Activated CD8-positive, alpha-beta memory T cell treated with anti-CD3 and anti-CD28 coated beads, Interleukin-2, amount 50 U/mL, for 24 hours (primary cell): ENCODE data around the gene PATJ.
A peak's percentile ranks its signal among the peaks of the same experiment; 100 is the strongest.
"Not testable (repeated sequence)": the region's sequence is repeated elsewhere in the genome, so short reads cannot be mapped to it uniquely, and the experiment has no call there.

ENCODE experiments used
- DNase-seq: peaks from one replicate; pipeline ENCODE4 v3.0.0-alpha.2; 2020; ENCODE audit errors: extremely low read depth

PATJ gene

DNA sequence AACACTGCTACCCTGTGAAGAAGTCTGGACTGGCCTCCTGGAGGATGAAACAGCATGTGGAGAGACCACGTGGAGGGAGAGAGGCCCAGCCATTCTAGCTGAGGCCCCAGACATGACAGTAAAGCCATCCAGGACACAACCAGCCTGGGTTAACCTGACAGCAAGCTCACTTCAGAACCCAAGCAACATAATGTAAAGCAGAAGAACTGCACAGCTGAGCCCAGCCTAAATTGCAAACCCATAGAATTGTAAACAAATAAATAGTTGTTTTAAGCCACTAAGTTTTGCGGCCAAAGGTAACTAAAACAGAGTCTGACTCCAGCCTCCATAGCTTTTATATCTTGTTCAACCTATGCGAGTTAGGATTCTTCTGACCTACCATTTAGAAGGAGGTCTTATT, 355.2 kb downstream of the PATJ start:
- no peak for DNase-seq

DNA sequence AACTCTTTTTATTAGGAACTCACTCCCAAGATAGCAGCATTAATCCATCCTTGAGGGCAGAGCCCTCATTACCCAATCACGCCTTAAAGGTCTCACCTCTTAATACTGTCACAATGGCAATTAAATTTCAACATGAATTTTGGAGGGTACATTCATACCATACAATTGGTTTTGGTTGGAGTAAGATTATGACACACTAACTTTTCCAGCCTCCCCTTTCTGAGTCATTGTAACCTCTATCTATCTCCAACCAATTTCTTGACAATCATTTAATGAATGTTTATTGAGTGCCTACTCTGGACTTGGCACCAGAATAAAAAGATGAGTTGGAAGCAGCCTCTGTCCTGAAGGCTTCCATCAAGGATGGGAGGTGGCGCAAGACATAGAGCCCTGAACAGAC, 358.2 kb downstream of the PATJ start:
- DNase-seq = no peak

DNA sequence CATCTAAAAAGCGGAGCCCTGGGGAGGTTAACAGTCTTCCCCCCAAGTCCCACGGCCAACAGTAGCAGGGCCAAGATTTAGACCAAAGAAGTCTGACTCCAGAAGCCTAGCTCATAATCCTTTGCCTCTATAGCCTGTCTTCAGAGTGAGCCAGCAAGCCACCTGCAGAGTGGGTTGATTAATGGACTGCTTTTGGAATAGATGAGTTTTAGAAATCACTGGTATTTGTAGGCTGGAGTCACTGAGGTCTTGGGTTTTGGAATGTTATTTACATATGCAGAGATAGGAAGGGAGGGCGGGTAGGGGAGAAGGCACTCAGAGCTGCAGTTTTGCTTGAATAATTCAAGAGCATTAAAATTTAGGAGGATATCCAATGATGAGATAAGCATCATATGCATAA, 361.6 kb downstream of the PATJ start:
- no peak for DNase-seq

DNA sequence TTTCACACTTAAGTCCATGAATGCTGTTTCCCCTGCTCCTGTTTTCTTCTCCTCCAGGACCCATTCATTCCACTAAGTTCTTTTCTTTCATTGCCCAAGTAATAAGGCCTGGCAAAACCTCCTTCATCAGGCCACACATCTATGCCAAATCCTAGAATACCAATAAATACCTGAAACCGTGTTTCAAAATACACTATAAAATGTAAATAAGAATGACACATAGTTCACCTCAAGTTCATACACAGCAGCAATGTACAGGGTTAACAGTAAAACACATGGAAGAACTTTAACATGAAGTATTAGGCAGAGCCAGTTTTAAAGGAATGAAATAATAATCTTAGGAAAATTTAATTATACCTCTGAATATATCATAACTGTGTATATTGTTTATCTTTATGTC, 365.6 kb downstream of the PATJ start:
- no peak for DNase-seq

DNA sequence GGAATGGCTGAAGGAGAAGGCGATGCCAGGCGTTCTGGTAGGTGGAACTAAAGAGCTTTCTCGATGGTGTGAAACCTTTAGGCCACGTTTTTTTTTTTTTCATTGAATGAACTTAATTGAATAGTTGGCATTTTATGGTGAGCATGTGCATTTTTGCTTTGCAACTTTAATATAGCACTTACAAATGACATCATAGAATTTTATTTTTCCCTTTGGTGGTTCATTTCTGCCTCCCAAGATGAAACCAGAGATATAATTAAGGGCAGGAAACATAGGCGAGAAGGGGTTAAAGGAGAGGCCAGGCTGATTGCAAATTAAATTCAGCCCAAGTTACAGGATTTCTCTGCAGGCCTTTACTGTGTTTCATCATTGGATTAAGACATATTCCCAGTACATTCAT, 366.8 kb downstream of the PATJ start:
- no peak for DNase-seq

DNA sequence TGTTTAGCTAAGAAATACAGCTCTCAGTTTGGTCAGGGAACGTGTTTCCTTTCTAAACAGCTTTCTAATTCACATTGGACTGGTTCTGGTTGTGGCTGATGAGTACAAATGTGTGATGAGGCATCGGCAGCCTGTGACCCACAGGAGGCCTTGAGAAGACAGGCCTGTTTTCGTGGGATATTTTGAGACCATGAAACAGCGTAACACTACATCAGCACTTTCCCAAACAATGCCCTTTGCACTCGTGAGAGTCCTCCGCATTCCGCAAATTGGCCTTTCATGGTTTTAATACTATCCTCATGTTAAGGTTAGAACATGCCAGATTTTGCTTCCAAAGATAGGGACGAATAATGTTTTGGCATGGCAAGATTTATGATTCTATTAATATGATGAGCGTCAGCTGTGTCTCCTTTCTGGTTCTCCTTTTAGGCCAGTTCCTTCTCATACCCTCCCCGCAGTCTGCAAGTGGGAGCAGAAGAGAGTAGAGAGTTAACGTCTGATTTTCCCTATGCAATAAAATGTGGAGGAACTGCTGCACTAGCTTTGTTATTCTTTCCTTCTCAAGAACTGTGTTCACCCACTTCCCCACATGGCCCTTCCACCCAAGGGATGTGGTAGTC, 368.0 kb downstream of the PATJ start:
- no peak for DNase-seq

DNA sequence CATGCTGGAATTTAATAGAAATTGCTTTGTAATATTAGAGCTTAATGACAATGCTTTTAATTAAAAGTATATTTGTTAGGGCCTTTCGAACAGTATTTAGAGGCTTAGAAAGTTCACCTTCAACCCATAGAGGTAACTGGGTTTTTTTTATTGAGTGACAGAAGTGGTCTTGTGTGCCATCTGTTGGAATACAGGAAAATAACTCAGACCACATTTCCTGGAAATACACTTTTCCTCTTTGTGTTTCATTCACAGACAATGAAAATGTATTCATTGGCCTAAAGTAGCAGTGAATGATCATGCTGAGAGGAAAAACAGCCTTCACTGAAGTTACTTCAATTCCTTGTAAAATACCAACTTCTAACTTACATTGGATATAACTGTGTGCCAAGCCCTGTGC, 368.8 kb downstream of the PATJ start:
- DNase-seq = no peak

DNA sequence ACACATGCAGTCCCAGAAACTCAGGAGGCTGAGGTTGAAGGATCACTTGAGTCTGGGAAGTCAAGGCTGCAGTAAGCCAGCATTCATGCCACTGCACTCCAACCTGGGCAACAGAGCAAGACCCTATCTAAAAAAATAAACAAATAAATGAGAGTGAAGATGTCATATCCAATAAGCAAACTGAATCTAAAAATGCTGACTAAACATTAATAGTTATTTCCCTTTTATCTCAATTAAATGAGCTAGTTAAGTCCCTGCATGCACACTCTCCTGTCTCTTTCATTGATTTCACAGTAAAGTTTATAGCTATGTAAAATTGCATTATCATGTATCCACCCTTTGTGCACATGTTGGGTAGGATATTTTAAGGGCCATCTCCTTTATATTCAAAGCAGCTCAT, 371.2 kb downstream of the PATJ start:
- no peak for DNase-seq

DNA sequence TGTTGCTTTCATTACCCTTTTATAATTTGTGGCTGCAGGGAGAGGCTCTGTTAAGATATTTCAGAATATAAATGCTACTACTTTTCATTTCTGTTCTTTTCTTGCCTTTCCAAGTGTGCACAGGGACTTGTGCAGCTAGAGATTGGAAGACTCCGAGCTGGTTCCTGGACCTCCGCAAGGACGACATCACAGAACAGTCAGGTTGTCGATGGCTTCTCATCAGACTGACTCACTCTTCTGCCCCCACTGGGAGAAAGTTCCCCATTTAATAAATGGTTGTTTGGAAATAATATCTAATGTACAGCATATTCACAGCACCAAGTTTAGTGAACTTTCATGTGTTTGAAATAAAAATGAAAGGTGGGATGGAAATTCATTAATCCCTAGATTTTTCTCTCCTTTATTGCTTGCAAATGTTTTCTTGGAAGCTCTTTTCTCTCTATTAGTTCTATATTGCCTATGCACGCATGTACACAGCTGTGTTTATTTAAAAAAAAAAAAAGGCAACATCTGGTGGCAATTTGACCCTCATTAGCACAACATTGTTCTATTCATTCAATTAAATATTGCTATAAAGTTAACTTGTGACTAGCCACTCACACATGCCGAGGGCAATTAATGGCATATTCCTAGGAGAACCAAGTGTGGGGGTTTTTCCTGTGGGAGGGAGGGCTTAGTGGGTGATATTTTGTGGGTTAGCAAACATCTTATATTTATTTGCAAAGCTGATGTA, 374.9 kb downstream of the PATJ start:
- no peak for DNase-seq

DNA sequence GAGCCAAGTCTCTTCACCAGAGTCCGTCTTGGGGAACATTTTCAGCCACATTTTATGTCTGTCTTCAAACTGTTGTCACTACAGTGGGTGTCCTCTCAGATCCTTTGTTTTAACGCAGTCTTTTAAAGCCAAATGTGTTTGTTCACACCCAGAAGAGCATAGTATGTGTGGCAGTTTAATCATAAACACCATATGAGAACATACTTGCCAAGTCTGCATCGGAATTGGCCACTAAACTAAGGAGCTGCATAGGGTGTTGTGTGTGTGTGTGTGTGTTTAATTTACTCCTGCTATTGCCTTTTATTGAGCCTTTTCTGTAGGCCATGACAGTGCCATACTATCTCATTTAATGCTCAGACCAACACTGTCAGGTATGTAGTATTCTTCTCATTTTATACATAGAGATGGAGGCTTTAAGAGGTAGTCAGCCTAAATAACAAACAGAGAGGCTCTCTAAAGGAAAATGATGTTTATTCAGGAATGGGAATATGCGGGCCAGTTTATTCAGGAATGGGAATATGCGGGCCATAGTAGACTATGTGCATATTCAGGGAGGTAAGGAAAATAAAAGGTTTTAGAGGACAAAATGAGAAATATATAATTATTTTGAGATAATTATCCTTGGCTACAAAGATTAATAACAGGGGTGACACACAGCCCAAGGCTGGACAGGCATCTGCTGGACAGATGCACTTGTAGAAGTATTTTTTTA, 384.5 kb downstream of the PATJ start:
- no peak for DNase-seq

DNA sequence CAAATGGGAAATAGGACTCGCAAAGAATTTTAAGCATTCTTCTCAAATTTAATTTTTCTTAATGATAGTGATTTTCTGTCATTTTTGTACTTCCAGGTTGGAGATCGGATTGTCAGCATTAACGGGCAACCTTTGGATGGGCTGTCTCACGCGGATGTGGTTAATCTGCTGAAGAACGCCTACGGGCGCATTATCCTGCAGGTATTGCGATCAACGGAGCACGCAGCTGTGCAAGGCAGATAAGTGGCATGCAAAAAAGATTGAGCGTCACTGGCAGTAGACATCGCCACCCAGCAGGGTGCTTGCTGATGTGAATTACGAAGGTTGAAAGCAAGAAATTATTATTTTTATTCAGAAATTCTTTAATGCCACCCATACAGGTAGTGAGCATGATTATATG, 386.5 kb downstream of the PATJ start:
- DNase-seq = no peak

DNA sequence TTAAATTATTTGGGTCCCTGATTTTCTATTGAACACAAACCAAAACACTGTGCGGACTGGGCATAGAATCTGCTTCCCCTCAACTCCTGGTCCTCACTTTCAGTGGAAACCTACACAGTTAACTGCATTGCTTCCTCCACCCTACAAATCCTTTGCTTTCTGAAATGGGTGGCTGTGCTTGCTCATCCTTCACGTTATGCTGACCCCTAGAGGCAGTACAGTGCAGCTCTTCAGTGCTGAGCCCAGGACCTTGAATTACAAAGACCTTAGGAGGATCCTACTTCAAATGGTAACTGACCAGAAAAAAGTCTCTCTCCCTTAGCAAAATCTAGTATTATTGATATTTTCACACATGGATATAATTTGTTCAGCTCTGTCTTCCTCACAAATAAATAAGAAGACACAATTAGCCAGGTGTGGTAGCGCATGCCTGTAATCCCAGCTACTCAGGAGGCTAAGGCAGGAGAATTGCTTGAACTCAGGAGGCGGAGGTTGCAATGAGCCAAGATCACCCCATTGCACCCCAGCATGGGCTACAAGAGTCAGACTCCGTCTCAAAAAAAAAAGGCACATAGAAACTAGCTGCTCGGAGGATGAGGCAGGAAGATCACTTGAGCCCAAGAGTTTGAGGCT, 388.9 kb downstream of the PATJ start:
- DNase-seq = no peak

DNA sequence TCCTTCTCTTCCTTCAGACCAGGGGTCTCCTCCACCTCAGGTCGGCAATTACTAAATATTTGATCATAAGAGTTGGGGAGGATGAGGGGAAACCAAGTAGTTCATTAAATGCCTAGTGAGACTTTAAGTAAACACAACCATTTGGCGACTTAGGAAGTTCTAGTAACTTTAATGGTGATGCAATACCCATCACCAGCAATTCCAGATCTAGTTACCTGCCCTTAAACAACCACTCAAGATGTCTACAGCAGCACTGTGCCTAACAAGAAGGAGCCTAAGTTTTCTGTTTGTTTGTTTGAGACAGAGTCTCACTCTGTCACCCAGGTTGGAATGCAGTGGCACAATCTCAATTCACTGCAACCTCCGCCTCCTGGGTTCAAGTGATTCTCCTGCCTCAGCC, 395.7 kb downstream of the PATJ start:
- DNase-seq = no peak

DNA sequence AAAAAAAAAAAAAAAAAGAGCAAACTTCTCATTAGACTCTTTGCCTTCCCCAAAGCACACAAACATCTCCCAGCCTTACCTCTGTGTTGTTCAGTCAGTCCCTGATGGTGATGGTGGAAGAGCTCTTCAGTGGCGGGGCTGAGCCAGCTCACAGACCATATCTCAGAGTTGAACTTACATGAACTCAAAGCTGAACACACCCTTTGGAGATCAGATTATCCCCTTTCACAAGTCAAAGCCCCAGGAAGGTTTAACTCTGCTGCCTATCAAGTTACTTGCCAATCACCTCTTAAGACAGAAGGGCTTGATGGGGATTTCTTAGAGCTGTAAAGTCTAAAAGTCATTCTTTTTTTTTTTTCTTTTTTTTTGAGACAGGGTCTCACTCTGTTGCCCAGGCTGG, 397.1 kb downstream of the PATJ start:
- DNase-seq = no peak

DNA sequence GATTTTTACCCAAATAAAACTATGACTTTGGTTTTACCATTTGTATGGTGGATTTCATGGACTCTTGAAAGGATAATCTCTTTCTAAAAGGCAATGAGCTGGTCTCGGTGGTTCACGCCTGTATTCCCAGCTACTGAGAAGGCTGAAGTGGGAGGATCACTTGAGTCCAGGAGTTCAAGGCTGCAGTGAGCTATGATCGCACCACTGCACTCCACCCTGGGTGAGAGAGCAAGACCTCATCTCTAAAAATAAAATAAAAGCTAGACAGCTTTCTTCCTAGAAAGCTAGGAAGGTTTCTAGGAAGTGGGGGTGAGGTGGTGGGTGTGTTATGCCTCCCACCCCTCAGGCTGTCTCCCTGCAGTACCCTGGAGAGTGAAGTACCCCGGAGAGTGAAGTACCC, 398.4 kb downstream of the PATJ start:
- no peak for DNase-seq

DNA sequence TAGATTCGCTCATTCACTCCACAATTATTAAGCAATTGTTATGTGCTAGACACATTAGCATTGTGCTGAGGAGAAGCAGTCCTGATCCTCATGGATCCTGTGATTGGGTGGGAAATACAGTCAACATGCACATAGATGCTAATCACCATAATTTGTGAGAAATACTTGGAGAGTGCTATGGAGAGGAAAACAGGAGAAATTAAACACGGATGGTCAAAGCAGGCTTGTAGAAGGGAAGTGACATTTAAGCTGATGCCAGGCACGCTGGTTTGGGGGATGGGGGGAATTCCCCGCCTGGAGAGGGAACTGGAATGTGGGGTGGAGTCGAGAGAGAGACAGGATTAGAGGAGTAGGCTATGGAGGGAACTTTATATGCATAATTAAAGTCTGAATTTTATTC, 400.2 kb downstream of the PATJ start:
- no peak for DNase-seq

DNA sequence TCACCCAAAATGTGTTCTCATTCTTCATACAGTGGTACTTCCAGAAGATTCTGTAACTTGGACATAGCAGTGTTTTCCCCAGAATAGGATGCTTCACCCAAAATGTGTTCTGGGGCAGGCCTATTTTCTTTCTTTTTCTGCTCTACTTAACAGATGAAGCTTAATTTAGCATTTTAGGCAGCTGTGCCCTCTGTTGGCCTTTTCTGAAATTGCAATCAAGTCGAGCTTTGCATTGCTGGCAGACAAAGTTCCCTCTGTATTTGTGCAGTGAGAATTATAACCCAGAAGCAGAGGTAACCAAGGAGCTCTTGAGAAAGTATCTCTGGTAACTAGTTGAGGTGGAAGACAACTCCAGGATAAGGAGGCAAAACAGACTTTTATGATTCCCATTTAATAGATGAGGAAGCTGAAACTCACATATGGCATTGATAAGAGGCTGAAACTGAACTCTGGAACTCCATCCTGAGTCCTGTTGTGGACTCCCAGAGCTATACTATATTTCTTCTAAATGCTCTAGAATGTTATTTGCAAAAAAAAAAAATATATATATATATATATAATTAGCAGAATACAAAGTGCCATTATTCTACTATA, 402.1 kb downstream of the PATJ start:
- DNase-seq = no peak

DNA sequence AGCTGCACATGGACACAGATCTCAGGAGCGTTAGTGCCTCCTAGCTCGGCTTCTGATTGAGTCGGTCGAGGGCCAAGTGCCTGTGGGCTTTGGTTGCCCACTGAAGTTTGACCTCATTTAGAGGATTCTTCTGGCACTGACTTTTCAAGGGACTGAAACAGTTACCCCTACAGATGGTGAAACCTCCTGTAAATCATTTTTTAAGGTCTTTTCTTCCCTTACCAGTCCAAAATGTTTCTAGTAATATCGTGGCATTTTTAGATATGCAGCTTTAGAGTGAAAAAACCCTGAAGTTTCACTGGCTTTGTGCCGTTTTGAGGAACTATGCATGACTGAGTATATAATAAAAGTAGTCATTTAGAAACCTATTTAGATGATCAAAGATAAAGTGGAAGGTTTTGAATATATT, 417.7 kb downstream of the PATJ start:
- no peak for DNase-seq

DNA sequence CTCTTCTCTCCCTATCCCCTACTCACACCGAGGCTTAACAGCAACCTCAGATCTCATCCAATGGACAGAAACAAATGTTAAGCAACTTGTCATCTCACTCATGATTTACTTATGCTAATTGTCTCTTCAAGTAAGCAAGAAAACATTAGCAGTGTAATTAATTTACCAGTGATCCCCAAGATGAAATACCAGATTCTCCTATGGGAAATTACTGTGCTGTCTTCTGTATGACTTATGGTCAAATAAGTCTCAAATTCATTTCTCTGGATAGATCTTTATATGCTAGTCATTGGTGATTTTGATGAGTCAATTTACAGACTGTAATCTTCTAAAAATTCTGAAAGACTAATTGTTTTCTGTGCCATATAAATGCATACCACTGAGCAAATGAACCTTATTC, 419.4 kb downstream of the PATJ start:
- DNase-seq = no peak

DNA sequence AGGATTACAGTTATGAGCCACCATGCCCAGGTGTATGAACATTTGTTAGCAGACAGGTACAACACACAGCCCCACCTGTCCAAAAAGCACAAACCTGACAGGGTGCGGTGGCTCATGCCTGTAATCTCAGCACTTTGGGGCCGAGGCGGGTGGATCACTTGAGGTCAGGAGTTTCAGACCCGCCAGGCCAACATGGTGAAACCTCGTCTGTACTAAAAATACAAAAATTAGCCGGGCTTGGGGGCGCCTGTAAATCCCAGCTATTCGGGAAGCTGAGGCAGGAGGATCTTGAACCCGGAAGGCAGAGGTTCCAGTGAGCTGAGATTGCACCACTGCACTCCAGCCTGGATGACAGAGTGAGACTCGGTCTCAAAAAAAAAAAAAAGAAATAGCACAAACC, 428.1 kb downstream of the PATJ start:
- DNase-seq = not testable (repeated sequence)

DNA sequence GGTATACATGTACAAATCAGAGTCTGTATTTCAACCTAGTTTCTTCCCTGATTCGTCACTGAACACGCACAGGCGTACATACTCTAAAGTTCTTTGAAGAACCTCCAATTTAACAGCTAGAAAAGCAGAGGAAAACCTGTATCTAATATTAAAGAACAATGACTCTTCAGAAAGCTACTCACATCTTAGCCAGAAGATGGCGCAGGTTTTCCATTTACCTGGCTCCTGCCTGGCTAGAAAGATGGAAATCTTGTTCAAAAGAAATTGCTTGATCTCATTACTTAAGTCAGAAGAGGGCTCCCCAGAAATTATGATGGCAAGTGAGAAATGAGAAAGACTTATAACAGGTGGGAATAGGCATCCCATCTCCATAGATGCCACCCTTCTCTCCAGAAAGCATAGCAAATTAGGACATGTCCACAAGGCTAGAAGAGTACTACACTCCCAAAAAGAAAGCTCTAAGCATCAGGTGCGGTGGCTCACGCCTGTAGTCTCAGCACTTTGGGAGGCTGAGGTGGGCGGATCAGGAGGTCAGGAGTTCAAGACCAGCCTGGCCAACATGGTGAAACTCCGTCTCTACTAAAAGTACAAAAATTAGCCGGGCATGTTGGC, 433.4 kb downstream of the PATJ start:
- peak; percentile 0 for DNase-seq
